Uterus (tissue), 2 donors: ENCODE measurements around the gene PLCH2.

Source experiments
- CTCF ChIP-seq, 4 experiments: fragments of 200-600 bp in 2 of 4; fragments of 450-650 bp in 2 of 4; sonication (generic) in 2 of 4; IDR thresholded peaks; one replicate each; pipeline ENCODE4 v1.5.1; 2016 to 2019; ENCODE audit warnings: antibody characterized with exemption in 4 of 4, mild to moderate bottlenecking in 2 of 4, moderate library complexity in 1 of 4
- POLR2A ChIP-seq, 2 donors: fragments of 450-650 bp; IDR thresholded peaks; one replicate each; pipeline ENCODE4 v1.6.1; 2016; ENCODE audit warnings: antibody characterized with exemption in 2 of 2, mild to moderate bottlenecking in 1 of 2, moderate library complexity in 1 of 2

- TF ChIP-seq CTCF (IDR thresholded peaks at IDR 0.05) = no peak
- no peak for TF ChIP-seq POLR2A (IDR thresholded peaks at IDR 0.05)
Observed at GRCh38 chr1:2480236-2480985, 4.3 kb downstream of the PLCH2 start.
